Measurements from ENCODE around the gene PCDH9. TPM values are rescaled to one million over a fixed set of nuclear protein-coding genes. Genes with fewer than 3 reads are reported as not detected.

PCDH9 gene
- total RNA-seq, 6 experiments from 2014 or later = 1.6 to 3.9 (median 3.1) TPM

- TF ChIP-seq POLR2A (IDR thresholded peaks at IDR 0.05) (no peak), CTCF (IDR thresholded peaks at IDR 0.05) (no peak)
These were observed 885.2 kb downstream of the PCDH9 start for GRCh38 chr13:66344805-66345517.

GRCh38 chr13:66343224-66343828, 886.8 kb downstream of the PCDH9 start:
- Histone ChIP-seq H3K4me1 (no peaks in the 10 kb centered on the region), H3K36me3 (no peaks in the 10 kb centered on the region), H3K9me3 (no peaks in the 10 kb centered on the region), H3K27ac (no peak overlapping the region), H3K4me3 (no peak overlapping the region), H3K27me3 (no peaks in the 10 kb centered on the region)
- WGBS (ENCODE audit: insufficient coverage, low coverage, low lambda C conversion rate, missing lambda C conversion rate) = 51% methylated on average over 8 of the region's 9 CpGs
- no peak for DNase-seq
- no peak for TF ChIP-seq CTCF (IDR thresholded peaks at IDR 0.05)
- TF ChIP-seq POLR2A (IDR thresholded peaks at IDR 0.05) = no peak
- intact Hi-C loops (cut with DNase I) = no loop called here
- no peak for ATAC-seq

More at GRCh38 chr13:66344805-66345517, 885.2 kb downstream of the PCDH9 start:
- Histone ChIP-seq H3K4me3 (no peak overlapping the region), H3K27ac (no peak overlapping the region), H3K27me3 (no peaks in the 10 kb centered on the region), H3K4me1 (no peaks in the 10 kb centered on the region), H3K9me3 (no peaks in the 10 kb centered on the region), H3K36me3 (no peaks in the 10 kb centered on the region)
- peak in 2 of 4 donors; percentile 27 to 39 for ATAC-seq
- intact Hi-C loops (cut with DNase I) = no loop called here
- DNase-seq = no peak
- WGBS (ENCODE audit: insufficient coverage, low coverage, low lambda C conversion rate, missing lambda C conversion rate) = 35% methylated on average over 4 of the region's 4 CpGs

GRCh38 chr13:66341635-66342377, 888.3 kb downstream of the PCDH9 start:
- no peak for TF ChIP-seq POLR2A (IDR thresholded peaks at IDR 0.05)
- TF ChIP-seq CTCF (IDR thresholded peaks at IDR 0.05) = no peak
- ATAC-seq (no peak), DNase-seq (no peak)
- Histone ChIP-seq H3K4me1 (no peaks in the 10 kb centered on the region), H3K27ac (no peak overlapping the region), H3K9me3 (no peaks in the 10 kb centered on the region), H3K36me3 (no peaks in the 10 kb centered on the region), H3K4me3 (no peak overlapping the region), H3K27me3 (no peaks in the 10 kb centered on the region)
- WGBS (ENCODE audit: insufficient coverage, low coverage, low lambda C conversion rate, missing lambda C conversion rate) = 48% methylated on average over 6 of the region's 6 CpGs
- intact Hi-C loops (cut with DNase I) = no loop called here

GRCh38 chr13:66339214-66339613, 890.9 kb downstream of the PCDH9 start:
- Histone ChIP-seq H3K9me3 (no peaks in the 10 kb centered on the region), H3K27ac (no peak overlapping the region), H3K4me1 (no peaks in the 10 kb centered on the region), H3K36me3 (no peaks in the 10 kb centered on the region), H3K4me3 (no peak overlapping the region), H3K27me3 (no peaks in the 10 kb centered on the region)
- intact Hi-C loops (cut with DNase I) = no loop called here
- DNase-seq (no peak), ATAC-seq (no peak)
- no peak for TF ChIP-seq CTCF (IDR thresholded peaks at IDR 0.05)
- TF ChIP-seq POLR2A (IDR thresholded peaks at IDR 0.05) = no peak

All from right lobe of liver (tissue), 6 donors.